ENCODE data around the gene ESPL1.

DNA sequence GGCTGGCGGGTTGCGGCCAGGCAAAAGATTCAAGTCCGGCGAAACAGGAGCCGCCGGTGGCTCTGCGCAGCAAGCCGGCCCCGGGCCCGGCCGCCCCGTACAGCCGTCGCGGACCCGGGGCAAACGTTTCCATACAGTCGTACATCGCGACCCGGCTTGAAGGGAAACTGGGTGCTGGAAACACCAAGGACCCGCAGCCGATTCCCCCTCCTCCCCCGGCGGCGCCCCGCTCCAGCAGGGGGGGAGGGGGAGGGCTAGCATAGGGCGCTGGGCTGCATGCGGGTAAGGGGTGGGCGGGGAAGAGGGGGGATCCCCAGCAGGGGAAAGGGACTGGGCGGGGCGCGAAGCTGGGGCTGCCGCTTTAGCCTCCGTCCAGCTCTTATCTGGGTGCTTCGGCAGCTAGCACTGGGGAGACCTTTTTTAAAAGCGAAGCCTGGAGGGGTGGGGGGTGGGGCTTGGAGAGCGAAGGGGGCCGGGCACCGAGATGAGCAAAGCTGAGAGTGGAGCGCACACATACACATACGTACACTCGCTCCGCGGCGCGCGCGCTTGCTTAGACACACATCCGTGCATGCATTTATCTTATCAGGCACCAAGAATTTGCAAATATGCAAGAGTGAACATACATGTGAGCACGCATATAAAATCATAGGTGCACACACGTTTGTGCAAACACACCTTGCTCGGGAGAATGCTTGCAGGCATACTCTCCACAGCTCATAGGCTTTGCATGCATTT, 48.0 kb upstream of the ESPL1 start:
- TF ChIP-seq, protein P1, sequence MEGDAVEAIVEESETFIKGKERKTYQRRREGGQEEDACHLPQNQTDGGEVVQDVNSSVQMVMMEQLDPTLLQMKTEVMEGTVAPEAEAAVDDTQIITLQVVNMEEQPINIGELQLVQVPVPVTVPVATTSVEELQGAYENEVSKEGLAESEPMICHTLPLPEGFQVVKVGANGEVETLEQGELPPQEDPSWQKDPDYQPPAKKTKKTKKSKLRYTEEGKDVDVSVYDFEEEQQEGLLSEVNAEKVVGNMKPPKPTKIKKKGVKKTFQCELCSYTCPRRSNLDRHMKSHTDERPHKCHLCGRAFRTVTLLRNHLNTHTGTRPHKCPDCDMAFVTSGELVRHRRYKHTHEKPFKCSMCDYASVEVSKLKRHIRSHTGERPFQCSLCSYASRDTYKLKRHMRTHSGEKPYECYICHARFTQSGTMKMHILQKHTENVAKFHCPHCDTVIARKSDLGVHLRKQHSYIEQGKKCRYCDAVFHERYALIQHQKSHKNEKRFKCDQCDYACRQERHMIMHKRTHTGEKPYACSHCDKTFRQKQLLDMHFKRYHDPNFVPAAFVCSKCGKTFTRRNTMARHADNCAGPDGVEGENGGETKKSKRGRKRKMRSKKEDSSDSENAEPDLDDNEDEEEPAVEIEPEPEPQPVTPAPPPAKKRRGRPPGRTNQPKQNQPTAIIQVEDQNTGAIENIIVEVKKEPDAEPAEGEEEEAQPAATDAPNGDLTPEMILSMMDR (IDR thresholded peaks at IDR 0.05), result no peak
- TF ChIP-seq POLR2A (IDR thresholded peaks at IDR 0.05), result no peak
- TF ChIP-seq POLR2AphosphoS5 (IDR thresholded peaks at IDR 0.05), result peak in 2 of 4 donors; percentile 8 to 19
- TF ChIP-seq EP300 (IDR thresholded peaks at IDR 0.05), result no peak

Data from sigmoid colon (tissue), 4 donors.